HG03103 (cell line): ENCODE results near the gene NAGPA.
"Not testable (repeated sequence)": the region's sequence is repeated elsewhere in the genome, so short reads cannot be mapped to it uniquely, and the experiment has no call there.

Experiments
- ATAC-seq: cut with Tn5 transposase; IDR thresholded peaks from one replicate; pipeline ENCODE4 v1.9.1; 2021; ENCODE audit warnings: low read depth; ENCODE audit not compliant: unreplicated experiment

NAGPA gene

GRCh38 chr16:5033256-5034166 lies at the start of gene NAGPA:
Gene NAGPA (minus strand): TSS chr16:5033935. CDS start chr16:5033914, 21 bp downstream.
- peak; percentile 85 for ATAC-seq

DNA sequence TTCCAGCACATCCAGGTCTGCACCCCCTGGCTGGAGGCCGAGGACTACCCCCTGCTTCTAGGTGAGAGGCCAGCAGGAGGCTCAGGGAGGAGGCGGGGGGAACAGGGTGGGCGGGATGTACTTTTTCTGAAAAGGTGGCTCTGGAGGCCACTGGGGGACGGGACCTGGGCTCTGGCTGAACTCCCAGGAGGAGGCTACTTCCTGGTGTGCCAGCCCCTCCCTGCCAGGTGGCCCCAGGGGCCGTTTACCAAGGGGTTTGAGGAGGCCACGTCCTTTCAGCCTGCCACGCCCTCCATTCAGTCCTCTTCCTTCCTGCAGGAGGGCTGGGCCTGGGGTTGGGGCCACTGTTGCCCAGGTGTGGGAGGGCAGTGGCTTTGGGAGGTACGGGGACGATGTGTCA lies 47.3 kb upstream of the NAGPA start:
- ATAC-seq: not testable (repeated sequence)

DNA sequence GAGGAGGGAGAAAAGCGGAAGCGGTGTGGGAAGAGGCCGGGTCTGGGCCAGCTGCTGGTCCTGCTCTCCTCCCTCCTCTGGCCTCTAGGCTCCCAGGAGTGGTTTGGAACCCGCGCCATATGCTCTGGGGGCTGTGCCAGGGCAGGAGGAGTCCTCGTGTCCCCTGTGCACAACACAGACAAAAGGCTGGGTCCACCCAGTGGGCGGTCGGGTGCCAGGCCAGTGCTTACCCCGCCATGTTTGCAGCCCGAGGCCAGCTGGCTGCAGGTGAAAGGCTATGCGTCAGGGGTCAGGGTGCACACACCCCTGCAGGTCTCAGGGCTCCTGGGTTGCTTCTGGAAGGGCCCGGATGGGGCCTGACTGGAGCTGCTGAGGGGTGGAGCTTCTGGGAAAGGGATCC lies 46.7 kb upstream of the NAGPA start:
- ATAC-seq: not testable (repeated sequence)

- no peak for ATAC-seq
Measured at GRCh38 chr16:5078626-5079025, 44.9 kb upstream of the NAGPA start.

GRCh38 chr16:5077304-5077703 lies 43.6 kb upstream of the NAGPA start:
- no peak for ATAC-seq

DNA sequence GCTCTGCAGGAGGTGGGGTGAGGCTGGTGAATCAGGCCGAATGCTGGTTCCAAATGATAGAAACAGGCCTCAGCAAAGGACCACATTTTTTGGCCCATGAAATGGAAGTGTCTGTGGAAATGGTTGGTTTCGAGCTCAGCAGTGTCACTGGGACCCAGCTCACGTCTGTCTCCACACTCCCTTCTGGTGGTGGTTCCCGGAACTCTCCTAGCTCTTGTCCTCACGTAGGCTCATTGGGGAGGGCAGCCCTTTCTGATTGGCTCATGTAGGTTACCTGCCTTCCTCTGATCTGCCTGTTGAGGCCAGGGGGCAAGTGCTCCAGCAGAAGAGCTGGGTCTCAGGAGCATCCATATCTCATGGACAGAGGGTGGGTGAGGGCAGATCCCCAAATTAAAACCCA lies 41.9 kb upstream of the NAGPA start:
- no peak for ATAC-seq

DNA sequence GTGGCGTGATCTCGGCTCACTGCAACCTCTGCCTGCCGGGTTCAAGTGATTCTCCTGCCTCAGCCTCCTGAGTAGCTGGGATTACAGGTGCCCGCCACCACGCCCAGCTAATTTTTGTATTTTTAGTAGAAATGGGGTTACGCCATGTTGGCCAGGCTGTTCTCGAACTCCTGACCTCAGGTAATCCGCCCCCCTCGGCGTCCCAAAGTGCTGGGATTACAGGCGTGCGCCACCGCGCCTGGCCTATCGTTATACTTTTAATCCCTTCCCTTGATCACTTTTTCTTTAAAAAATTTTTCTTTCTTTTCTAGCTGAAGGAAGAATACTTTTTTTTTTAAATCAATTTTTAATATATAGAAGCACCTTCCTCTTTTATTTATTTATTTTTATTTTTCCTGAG lies 40.0 kb upstream of the NAGPA start:
- ATAC-seq: not testable (repeated sequence)

GRCh38 chr16:5073279-5073629 lies 39.5 kb upstream of the NAGPA start:
- ATAC-seq: no peak

- no peak for ATAC-seq
Measured at GRCh38 chr16:5072334-5073278, 38.9 kb upstream of the NAGPA start.

DNA sequence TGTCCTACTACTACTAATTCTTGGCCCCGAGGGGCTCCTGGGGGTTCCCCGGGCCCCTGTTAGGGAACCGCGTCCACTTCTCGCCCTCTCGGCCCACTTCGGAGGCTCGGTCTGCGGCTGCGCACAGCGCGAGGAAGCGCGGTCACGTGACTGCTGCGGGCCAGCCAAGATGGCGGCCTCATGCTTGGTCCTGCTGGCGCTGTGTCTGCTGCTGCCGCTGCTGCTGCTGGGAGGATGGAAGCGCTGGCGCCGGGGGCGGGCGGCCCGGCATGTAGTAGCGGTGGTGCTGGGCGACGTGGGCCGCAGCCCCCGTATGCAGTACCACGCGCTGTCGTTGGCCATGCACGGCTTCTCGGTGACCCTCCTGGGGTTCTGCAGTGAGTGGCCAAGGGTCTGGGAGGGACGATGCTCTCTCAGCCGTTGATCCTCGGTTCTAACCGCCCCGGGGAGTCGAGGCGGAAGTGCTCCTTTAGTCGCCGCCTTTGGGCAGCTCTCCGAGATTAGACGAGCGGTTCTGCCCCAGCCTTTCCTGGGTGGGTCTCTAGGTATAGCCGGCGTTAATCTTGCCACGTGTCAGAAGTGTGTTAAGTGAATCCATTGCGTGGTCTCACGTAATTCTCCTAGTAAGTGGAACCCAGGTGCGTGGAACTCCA lies 38.1 kb upstream of the NAGPA start, which contains the start of gene ALG1:
TSS of gene ALG1 (plus strand) at position 163 of the 653 bp plus-strand sequence. CDS start at position 170, 7 bp downstream.
- ATAC-seq: peak; percentile 86

- no peak for ATAC-seq
Measured at GRCh38 chr16:5071341-5071680, 37.6 kb upstream of the NAGPA start.

DNA sequence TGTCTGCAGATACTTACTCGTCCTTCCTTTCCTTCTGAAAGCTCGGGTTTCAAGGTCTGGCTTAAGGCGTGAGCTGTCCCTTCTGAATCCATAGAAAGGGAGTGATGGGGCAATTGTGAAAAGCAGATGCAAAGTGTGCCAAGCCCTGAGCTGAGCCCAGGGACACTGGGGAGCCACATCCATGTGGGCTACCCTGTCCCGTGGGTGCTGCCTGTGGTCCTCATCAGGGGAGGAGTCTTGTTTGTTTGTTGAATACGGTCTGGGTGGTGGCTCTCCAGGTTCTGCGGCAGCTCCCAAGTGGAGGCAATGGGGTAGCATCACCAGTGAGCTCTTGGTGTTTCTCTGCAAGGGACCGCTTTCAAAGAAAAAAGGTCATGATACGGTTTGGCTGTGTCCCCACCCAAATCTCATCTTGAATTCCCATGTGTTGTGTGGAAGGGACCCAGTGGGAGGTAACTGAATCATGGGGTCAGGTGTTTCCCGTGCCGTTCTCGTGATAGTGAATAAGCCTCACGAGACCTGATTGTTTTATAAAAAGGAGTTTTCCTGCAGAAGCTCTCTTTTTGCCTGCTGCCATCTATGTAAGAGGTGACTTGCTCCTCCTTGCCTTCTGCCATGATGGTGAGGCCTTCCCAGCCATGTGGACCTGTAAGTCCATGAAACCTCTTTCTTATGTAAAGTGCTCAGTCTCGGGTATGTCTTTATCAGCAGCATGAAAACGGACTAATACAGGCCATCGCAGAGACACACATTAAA lies 36.9 kb upstream of the NAGPA start:
- no peak for ATAC-seq

DNA sequence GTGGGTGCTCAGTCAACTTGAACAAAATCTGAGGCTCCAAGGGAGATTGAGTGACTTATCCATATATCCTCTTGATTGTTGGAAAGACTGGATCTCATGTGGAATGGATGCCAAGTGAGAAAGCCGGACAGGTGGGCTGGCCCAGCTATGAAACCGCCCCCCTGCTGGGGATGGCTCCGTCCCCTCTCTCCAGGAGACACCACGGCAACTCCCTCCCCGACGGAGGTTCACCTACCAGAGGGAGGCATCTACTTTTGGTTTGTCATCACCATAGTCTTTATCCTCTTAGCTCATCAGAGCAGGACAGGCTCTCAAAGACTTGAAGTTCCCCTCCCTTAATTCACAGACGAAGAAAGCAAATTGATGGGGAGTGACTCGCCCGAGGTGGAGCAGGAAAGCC lies 36.1 kb upstream of the NAGPA start:
- no peak for ATAC-seq

GRCh38 chr16:5069048-5069447 lies 35.3 kb upstream of the NAGPA start:
- no peak for ATAC-seq

GRCh38 chr16:5066511-5066910 lies 32.8 kb upstream of the NAGPA start:
- ATAC-seq: no peak

- ATAC-seq: no peak
Measured at GRCh38 chr16:5065813-5066212, 32.1 kb upstream of the NAGPA start, which contains the start of gene C16orf89. Gene C16orf89 (minus strand): TSS chr16:5065956. CDS start chr16:5065908, 48 bp downstream.

- no peak for ATAC-seq
Measured at GRCh38 chr16:5065326-5065725, 31.6 kb upstream of the NAGPA start.

DNA sequence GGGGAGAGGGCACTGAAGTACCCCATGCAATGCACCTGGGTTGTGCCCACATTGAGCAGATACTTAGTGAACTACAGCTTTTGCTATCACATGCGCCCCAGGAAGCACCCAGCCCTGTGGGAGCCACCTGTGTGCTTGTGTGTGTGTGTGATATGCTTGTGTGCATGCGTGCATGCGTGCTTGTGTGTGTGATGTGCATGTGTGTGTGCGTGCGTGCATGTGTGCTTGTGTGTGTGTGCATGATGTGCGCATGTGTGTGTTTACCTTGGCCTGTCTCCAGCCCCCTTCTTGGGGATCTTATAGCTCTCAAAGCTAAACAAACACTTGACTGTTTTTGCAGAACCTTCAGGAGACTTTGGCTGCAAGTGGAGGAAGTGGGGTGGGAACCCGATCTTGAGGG lies 31.2 kb upstream of the NAGPA start:
- no peak for ATAC-seq

GRCh38 chr16:5062790-5063765 lies 29.3 kb upstream of the NAGPA start:
- no peak for ATAC-seq
